ENCODE results near the gene EXOC3.

GRCh38 chr5:479566-480319 is 36.8 kb downstream of the EXOC3 start:
- no peak for TF ChIP-seq CTCF (IDR thresholded peaks at IDR 0.05)
- TF ChIP-seq REST (IDR thresholded peaks at IDR 0.05; ENCODE audit: insufficient read depth in 1 of 2, low read depth in 2 of 2, low read length in 1 of 2): no peak
